ENCODE data around the gene PLXNA2.

DNA sequence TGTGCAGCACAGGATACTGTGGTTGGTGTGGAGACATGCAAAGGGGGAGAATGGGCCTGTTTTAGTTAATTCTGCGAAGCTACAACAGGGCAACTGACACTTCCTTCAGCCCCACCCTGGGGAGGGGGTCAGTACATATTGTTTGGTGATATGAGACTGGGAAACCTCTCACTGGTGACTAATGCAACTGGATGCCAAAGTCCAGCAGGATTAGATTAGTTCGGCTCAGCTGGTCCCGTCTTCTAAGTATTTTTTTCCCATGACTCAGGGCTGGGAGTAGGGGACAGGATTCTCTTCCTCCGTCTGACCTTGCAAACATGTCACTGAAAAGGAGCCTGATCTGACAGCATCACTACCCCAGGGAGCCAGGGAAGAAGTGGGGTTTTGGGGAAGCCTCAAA lies 43.0 kb downstream of the PLXNA2 start:
- TF ChIP-seq CTCF (IDR thresholded peaks at IDR 0.05; ENCODE audit: low read depth, low read length) (no peak), EZH2phosphoT487 (IDR thresholded peaks at IDR 0.05; ENCODE audit: low read depth) (no peak)
